Inflammatory macrophage (primary cell): ENCODE measurements around the gene CSTPP1.

Source experiments
- DNase-seq, 2 donors: peaks; one replicate each; pipeline ENCODE4 v3.0.0-alpha.2; 2020 to 2022

The CSTPP1 gene

DNA sequence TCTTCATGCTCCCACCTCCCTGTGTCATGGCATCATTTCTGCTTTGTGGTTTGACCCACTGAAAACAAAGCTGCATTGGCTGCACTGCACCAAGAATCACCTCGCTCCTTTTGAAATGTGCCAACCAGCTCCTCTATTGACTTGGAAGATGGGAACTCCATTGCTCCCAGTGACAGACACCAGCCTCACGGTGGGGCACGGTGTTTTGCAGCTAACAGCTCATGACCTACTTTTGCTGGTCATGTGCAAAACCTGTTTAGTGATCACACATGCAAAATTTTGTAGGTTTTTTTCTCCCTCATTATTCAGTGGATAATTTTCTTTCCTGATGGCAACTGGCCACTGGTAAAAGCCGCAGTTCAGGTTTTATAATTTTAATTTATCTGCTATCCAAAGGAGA is 203.3 kb downstream of the CSTPP1 start:
- DNase-seq = no peak

DNA sequence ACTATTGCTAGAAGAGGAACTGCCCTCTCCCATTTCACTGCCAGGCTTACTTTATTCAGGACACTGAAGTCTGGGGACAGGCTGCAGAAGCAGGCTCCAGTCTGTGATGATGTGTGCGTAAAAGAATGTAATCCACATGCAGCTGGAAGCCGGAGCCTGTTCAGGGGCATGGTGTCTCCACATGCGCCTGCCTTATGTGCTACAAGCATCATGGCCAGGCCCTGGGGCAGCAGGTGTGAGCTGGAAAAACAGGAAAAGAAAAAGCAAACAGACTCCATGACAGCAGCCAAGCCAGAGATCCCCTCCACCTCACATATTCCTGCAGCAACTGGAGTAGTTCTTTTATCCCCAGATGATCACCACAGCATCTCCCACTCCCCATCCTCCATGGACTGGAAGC is 206.8 kb downstream of the CSTPP1 start:
- DNase-seq = no peak

DNA sequence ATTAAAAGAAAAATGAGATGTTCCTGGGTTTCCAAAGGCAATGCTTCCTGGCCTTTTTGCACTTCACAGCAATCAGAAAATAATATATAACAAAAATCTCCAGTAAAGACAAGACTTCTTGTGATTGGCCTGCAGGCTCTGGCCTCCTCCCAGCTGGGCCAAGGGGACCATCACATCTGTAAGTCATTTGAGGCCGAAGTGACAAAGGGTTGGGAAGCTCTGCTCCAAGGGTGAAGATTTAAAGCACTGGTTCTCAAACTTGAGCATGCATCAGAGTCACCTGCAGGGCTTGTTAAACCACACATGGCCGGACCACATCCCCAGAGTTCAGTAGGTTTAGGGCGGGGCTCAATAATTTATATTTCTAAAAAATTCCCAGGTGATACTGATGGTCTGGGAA is 208.0 kb downstream of the CSTPP1 start:
- no peak for DNase-seq

DNA sequence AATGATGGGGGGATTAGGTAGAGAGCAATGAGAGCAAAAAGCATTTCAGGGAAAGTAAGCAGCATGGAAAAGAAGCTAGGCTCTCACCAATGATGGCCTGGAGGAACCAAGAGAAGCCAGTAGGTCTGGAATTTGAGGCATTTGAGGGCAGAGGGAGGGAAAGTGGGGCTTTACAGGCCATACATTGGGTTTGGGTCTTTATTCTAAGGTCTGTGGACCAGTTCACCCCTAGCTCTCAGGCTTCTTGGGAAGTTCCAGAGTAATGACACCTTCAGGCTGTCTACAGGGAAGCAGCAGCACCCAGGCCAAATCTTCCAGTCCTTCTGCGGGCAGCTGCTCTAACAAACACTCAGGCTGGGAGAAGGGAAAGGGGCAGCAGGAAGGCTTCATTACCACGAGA is 210.7 kb downstream of the CSTPP1 start:
- no peak for DNase-seq

DNA sequence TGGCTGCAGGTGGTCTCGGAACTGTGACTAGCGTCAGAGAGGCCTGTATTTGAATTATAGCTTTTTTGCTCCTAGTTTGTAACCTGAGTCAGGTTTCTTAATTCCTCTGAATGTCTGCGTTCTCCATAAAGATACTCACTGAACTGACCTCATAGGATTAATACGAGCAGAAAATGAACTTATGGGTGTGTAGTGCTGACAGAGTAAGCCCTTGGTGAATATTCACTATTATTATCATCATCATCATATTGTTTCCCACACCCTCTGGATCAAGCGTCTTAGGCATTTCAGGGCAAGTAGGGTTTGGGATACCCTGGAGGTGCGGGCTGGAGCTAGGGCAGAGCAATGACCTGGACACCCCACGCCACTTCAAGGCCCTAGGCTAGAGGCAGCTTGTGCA is 211.1 kb downstream of the CSTPP1 start:
- no peak for DNase-seq

DNA sequence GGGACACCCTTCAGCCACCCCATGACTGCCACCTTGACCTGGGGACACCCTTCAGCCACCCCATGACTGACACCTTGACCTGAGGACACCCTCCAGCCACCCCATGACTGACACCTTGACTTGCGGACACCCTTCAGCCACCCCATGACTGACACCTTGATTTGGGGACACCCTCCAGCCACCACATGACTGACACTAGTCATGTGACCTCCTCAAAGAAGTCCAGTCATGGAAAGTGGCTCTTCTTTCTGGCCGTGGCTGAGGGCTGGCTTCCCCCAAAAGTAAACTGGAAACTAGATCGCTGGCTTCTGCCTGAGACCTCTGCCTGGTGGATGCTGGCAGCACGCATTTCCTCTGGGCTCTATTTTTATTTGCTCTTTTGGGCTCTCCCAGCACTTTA is 211.7 kb downstream of the CSTPP1 start:
- no peak for DNase-seq

DNA sequence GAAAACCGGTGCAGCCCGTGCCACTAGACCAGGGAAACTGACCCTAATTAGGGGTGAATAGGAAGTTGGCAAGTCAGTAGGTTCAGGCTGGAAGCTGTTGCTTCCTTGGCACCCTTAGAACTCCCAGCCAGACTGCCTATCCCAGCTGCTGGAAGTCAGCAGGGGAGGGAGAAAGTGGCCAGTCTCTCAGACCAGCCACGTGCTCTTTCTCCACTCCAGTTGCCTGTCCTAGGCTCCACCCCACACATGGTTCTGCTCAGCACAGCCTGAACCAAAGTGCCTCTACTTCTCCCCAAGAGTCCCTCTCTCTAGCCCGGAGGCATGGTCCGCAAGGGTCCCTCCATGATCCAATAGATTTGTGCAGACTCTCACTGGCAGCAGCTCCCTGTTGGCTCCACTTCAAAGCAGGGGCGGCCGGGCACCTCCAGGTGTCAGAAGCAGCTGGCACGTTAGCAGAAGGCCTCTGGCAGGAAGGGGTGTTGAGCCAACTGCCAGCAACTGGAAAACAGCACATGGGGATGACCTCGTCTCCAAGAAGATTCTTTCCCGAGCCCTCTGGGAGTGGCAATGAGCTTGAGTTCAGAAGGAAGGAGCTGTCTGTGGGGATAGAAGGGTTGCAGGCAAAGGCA is 212.5 kb downstream of the CSTPP1 start:
- DNase-seq = no peak

DNA sequence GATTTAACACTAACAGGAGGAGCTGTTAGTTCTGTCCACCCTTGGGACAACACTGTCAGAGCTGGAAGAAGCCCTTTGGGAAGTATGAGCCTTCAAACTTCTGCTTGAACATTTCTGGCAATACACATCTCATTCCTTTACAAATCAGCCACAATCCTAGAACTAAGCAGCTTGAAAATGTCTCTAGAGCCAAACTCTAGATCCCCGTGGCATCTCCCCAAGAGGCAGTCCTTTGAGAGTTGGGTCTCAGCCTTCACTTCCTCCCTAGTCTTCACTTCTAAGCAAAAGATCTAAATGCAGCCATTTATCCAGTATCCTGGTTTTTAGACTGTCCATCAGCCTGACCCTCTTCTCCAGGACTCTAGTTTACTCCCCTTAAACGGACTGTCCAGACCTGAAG is 213.2 kb downstream of the CSTPP1 start:
- DNase-seq = no peak

DNA sequence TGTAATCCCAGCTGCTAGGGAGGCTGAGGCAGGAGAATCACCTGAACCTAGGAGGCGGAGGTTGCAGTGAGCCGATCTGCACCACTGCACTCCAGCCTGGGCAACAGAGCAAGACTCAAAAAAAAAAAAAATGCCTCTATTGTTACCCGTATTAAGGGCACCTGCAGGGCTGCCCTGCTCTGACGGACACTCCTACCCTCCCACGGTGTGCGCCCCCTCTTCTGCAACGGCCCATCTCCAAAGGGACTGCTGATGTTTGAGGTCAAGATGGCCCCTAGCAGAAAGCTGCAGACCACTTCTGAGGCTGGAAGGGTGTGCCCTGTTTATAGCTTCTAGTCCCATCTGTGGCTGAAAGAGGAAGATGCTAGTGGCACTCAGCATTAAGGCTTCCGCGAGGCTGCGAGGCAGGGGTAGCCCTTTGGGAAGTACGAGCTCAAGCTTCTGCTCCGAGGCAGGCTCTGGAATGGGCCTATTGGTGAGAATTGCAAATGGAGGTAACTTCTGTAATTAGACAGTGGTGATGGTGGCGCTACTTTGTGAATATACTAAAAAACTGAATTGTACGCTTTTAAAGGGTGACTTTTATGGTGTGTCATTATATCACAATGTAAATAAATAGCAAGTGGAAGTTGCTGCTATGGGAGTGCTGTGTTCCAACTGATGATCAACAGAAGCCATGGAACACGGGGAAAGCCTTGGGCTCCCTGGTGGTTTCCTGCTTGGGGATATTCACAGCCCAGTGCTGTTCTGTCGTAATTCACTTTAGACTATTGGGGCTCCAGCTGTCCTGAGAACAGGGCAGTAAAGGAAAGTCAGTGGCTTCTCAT is 215.8 kb downstream of the CSTPP1 start:
- peak; percentile 5 to 32 for DNase-seq

DNA sequence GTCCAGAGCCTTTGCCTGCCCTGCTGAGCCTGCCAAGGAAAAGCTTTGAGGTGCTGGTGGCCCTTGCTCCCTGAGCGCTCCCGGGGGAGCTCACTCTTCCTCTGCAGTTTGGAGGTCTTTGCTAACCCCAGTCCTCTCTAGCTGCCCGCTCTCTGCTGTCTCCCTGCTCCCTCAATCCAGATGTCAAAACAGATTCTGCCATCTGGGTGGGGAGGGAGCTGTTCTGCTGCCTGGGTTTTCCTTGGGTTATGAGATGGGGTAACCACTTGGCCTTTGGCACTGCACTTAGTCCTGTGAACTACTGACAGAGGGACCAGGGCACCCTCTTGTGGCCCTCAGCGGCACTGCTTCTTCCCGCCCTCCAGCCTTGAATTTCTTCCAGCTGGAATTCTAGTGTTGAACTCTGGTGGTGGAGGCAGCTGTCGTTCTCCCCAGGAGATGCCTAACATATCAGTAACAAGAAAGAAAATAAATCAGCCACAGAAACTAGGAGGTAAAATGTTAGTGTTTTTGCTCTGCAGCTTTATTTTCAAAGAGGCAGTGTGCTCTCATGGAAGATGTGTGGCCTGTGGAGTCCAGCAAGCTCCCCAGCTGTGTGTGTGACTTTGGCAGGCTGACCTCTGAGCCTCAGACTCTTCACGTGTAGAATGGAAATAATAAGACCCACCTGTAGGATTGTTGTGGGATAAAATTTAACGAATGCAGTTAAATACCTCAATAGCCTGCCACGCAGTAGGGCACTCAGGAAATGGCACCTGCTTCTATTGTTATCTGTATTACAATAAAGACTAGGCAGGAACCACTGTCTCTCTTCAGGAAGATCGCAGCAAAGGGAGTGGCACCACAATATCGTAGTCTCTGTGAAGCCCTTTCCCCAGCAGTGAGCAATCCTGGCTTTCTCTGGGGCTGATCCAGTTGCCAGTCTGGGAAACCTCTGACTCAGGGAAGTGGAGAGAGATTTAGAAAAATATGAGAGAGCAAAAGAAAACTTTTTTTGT is 216.7 kb downstream of the CSTPP1 start:
- DNase-seq = peak; percentile 77

DNA sequence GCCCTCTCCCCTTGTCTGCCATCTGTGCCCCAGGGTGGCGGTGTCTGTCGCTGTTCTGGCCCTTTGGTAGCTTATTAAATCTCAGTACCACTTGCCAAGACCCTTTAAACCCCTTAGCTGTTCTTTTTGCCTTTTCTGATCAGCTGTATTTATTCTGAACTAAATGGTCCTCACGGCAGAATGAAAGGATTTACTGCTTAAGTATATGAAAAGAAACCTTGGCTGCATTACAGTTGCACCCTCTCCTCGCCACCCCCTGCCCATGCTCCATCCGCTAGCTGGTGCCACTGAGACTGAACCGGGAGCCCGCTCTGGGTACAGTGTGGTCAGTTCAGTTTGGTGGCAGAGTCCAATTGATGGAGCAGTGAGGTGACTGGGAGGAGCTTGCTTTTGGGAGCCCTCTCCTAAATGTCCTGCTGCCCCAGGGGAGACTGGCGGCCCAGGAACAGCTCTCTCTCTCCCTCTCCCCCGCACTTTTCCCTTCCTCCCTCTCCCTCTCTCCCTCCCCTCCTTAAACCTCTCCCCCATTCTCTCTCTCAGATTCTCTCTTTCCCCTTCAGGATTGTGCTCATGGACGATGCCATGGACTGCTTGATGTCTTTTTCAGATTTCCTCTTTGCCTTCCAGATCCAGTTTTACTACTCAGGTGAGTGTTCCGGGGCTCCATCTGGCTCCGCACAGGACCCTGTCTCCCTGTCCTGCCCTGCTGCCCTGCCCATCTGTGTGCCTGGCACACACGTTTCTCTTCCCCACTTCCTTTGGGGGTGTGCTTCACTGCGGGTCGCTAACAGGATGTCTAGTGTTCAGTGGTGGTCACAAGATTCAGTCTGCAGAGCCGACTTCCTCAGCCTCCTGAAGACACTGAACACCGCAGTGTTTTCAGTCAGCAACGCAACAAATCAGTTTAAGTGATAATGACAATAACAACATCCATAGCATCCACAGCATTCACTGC is 218.3 kb downstream of the CSTPP1 start:
- DNase-seq = no peak

DNA sequence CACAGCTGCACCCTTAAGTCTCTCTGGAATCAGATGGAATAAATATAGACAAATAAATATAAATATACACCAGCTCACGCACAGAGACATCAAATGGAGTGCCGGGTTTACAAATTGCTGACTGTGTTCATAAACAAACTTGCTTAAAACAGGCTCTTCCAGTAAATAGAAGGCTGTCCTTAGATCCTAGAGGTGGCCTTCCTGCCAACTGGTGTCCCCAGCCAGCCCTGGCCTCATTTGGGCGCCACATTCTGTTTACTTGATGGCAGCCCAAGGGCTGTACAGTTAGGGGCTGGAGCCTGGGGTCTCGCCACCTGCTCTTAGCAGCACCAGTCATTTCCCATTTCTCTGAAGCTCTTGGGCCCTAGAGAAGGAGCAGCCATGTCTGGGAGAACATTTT is 219.3 kb downstream of the CSTPP1 start:
- DNase-seq = no peak

DNA sequence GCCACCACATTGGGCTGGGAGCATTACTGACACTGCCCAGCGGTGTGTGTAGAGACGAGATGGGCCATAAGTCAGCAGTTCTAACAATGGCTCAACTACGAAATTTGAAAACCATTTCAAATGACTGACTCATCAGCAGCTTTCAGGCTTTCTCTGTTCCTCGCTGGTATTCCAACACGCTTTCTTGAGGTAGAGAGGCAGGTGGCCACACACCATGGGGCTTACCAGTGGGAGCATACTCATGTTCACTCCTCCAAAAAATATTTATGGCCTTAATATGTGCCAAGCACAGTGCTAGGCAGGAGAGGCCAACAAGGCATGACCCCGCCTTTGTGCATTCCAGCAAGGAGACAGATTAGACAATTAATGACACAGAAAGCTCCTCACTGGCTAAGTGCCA is 219.8 kb downstream of the CSTPP1 start:
- no peak for DNase-seq

DNA sequence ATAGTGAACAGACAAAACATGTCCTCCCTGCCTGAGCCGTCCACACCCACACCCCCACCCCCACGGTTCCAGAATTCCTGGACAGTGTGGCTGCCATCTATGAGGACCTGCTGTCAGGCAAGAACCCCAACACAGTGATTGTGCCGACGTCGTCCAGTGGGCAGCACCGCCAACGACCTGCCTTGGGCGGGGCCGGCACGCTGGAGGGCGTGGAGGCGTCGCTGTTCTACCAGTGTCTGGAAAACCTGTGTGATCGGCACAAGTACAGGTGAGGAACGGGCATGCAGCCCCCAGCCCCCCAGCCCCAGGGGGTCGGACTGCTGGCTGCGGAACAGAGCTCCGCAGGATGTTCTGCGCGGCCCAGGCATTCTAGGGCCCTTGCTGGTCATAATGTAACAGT is 220.4 kb downstream of the CSTPP1 start:
- no peak for DNase-seq

DNA sequence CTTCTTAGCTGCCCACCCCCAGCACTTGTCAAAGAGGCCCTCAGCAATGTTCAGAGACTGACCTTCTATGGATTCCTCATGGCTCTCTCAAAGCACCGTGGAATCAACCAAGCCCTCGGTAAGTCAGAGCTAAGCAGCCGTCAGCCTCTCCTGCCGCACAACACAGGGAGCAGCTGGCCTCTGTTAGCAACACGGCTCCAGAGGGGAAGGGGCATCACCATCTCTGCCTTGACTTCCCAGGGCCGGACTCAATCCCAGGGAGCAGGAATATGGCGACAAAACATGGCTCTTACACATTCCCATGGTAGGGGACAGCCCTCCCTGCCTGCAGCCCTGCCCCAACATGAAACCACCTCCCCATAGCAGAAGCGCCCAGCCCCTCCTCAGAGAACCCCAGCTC is 221.2 kb downstream of the CSTPP1 start:
- DNase-seq = no peak

DNA sequence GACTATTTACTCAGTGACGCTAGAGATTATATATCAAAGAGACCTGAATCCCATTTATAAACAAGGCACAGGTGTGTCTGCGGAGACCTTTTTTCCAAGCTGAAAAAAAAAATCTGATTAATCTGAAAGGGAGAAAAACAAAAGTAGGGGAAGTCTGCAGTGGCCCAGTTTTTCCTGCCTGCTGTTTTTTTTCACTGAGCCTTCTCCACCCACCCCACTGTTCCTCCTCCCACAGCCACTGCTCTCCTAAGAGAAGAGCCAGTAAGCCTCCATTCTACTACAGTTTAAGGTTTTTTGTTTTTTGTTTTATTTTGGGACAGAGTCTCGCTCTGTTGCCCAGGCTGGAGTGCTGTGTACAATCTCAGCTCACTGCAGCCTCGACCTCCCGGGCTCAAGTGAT is 221.7 kb downstream of the CSTPP1 start:
- no peak for DNase-seq

DNA sequence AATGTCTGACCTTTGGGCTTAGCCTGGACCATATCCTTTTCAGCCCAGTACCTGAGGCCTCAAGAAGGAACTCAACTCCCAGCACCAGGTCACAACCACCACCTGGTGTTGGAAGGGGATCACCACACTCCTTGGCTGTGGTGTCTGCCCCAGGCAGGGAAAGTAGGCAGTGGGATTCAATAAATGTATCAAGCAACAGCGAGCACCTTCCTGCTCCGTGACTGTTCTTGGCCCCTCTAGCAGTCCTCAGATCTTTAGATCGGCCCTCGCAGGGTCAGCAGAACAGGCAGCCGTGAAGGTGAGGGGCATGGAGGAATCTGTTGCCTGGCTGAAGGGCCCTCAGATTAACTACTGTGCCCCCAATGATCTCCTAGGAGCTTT is 224.2 kb downstream of the CSTPP1 start:
- no peak for DNase-seq

DNA sequence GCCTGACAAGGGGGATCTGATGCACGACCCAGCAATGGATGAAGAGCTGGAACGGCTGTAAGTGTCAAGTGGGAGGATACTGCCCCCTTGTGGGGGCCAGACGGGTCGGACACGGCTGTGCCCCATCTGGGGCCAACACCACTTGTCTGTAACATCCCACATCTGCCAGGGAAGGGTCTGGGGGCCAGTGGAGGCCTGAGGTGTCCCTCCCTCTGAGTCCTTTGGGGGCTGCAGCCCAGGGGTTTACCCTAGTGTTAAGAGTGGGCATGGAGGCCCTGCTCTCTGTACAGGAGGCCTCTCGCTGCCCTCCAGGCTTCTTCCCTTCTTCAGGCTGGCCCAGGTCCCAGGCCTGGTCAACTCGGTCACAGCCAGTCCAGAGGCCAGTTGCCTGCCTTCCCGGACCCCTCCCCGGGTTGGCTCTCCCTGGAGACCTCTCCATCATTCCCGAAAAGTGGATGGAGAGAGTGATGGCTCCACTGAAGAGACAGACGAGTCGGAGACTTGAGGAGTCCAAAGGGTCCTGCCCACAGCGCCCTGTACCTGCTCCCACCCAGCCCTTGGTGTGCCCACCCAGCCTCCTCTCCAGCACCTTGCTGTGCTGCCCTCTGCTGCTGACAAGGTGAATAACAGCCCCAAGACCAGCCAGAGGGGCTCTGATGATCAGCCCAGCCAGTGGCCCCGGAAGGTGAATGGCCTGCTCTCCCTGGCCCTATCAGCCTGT is 224.7 kb downstream of the CSTPP1 start:
- peak; percentile 46 to 66 for DNase-seq

DNA sequence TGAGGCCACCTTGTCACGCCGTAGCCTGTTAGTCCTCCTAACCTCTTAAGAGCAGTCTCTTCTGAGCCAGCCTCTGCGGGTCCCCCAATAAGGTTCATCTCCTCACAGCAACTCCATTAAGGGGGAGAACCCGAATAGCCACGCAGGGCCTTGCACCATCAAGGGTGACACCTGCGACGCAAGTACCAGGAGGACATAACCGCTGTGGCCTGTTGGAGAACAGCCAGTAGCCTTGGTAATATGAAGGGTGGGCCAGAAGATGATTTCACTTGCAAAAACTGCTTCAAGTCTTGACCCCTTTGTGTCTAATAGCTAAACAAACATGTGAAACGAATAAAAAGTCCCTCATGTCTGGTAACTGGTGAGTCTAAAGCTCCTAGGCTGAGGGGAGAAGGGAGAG is 225.3 kb downstream of the CSTPP1 start:
- DNase-seq = no peak

DNA sequence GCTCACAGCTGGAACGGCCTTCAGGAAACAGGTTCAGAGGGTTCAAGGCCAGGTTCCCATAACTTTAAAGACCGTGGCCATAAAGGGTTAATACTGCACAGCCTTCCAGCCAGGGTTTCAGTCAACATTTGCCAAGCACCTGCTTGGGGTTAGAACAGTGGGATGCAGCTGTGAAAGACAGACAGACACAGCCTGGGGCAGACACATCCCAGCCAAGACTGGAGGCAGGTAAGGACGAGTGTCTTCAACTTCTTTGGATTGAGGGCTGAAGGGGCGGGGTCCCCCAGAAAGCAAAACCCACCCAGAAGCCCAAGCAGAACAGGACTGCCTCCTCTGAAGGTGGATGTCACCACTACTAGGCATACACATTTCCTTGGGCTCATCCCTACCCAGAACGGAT is 225.9 kb downstream of the CSTPP1 start:
- DNase-seq = no peak

DNA sequence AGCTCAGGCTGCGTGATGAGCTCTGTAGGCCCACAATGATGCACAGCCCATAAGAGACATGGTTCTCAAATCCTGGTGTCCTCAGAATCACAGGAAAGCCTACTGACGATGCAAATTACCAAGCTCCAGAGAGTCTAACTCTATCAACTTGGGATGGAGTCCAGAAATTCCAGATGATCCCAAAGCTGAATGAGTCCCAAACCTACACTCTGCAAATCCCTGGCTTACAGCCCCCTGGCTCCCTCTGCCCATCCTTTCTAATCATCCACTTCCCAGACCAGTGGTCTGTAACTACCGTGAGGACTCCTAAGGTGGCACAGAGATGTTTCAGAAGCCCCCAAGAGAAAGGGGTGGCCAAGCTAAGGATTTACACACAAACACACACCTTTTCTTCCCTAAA is 226.6 kb downstream of the CSTPP1 start:
- no peak for DNase-seq
